Astrocyte (in vitro differentiated cells and primary cell): ENCODE measurements around the gene HECTD3.
"Not testable (repeated sequence)": the region's sequence is repeated elsewhere in the genome, so short reads cannot be mapped to it uniquely, and the experiment has no call there.

Experiments
- EZH2 ChIP-seq: IDR thresholded peaks from 2 replicates; pipeline ENCODE4 v1.6.1; 2012; ENCODE audit warnings: mild to moderate bottlenecking, low read length, inconsistent platforms; ENCODE audit not compliant: insufficient read depth
- TF ChIP-seq, protein P1 (sequence below): IDR thresholded peaks from 2 replicates; pipeline ENCODE4 v1.5.1; 2011; ENCODE audit warnings: low read depth, mild to moderate bottlenecking, inconsistent platforms, low read length, moderate library complexity; ENCODE audit not compliant: insufficient read depth

GRCh38 chr1:44957566-44957965, 53.6 kb downstream of the HECTD3 start:
- TF ChIP-seq, protein P1, sequence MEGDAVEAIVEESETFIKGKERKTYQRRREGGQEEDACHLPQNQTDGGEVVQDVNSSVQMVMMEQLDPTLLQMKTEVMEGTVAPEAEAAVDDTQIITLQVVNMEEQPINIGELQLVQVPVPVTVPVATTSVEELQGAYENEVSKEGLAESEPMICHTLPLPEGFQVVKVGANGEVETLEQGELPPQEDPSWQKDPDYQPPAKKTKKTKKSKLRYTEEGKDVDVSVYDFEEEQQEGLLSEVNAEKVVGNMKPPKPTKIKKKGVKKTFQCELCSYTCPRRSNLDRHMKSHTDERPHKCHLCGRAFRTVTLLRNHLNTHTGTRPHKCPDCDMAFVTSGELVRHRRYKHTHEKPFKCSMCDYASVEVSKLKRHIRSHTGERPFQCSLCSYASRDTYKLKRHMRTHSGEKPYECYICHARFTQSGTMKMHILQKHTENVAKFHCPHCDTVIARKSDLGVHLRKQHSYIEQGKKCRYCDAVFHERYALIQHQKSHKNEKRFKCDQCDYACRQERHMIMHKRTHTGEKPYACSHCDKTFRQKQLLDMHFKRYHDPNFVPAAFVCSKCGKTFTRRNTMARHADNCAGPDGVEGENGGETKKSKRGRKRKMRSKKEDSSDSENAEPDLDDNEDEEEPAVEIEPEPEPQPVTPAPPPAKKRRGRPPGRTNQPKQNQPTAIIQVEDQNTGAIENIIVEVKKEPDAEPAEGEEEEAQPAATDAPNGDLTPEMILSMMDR = not testable (repeated sequence)
- not testable (repeated sequence) for TF ChIP-seq EZH2
